ENCODE measurements around the gene TMEM60.

TMEM60 gene

GRCh38 chr7:77806425-77806824 lies 8.2 kb upstream of the TMEM60 start:
- no peaks in the 10 kb centered on the region for H3K4me1 ChIP-seq (ENCODE audit: control insufficient read depth, insufficient read depth, low read depth, low read length)
- H2BK120ac ChIP-seq (ENCODE audit: low read depth, low read length), result no peak overlapping the region
- H3K23ac ChIP-seq (ENCODE audit: low read length in 2 of 2), result no peak overlapping the region
- H3K79me1 ChIP-seq (replicated peaks; ENCODE audit: low read length, poor library complexity, severe bottlenecking), result peaks cover 8% of the 10 kb centered on the region
- no peak overlapping the region for H3K18ac ChIP-seq (ENCODE audit: low read depth in 1 of 2, low read length in 2 of 2)
- no peaks in the 10 kb centered on the region for H3K27me3 ChIP-seq (ENCODE audit: control insufficient read depth in 1 of 2, insufficient read depth in 1 of 2, low read length in 2 of 2)
- no peak overlapping the region for H2BK12ac ChIP-seq (ENCODE audit: low read length in 2 of 2)
- H3K27ac ChIP-seq (ENCODE audit: low read length, poor library complexity, severe bottlenecking), result no peak overlapping the region
- peaks cover 27% of the 10 kb centered on the region for H3K9me3 ChIP-seq (ENCODE audit: control insufficient read depth, low read length)
- no peaks in the 10 kb centered on the region for H3K36me3 ChIP-seq (ENCODE audit: control insufficient read depth in 1 of 2, insufficient read depth in 2 of 2, low read depth in 1 of 2, low read length in 2 of 2)
- H2AFZ ChIP-seq (ENCODE audit: low read depth, low read length), result no peak overlapping the region
- H2BK5ac ChIP-seq (ENCODE audit: low read depth, low read length, poor library complexity, severe bottlenecking), result no peak overlapping the region
- H3K14ac ChIP-seq (ENCODE audit: low read length in 2 of 2), result no peak overlapping the region
- H3K4me2 ChIP-seq (ENCODE audit: low read length, poor library complexity, severe bottlenecking), result no peak overlapping the region
- H4K91ac ChIP-seq (ENCODE audit: low read length), result no peak overlapping the region
- no CpG with 5 or more reads among the region's 2 CpGs for WGBS
- H2BK15ac ChIP-seq (ENCODE audit: low read depth, poor library complexity, severe bottlenecking), result no peak overlapping the region
- H3K9ac ChIP-seq (ENCODE audit: low read length), result no peak overlapping the region
- no peak overlapping the region for H3K4me3 ChIP-seq (ENCODE audit: insufficient read depth in 1 of 2, low read depth in 1 of 2, low read length in 2 of 2)
- no peak overlapping the region for H2AK5ac ChIP-seq (ENCODE audit: low read length, severe bottlenecking)
- DNase-seq, result no peak
- H3K4ac ChIP-seq (ENCODE audit: low read depth in 1 of 2, low read length in 2 of 2), result no peak overlapping the region
- H4K8ac ChIP-seq (ENCODE audit: low read length), result no peak overlapping the region

DNA sequence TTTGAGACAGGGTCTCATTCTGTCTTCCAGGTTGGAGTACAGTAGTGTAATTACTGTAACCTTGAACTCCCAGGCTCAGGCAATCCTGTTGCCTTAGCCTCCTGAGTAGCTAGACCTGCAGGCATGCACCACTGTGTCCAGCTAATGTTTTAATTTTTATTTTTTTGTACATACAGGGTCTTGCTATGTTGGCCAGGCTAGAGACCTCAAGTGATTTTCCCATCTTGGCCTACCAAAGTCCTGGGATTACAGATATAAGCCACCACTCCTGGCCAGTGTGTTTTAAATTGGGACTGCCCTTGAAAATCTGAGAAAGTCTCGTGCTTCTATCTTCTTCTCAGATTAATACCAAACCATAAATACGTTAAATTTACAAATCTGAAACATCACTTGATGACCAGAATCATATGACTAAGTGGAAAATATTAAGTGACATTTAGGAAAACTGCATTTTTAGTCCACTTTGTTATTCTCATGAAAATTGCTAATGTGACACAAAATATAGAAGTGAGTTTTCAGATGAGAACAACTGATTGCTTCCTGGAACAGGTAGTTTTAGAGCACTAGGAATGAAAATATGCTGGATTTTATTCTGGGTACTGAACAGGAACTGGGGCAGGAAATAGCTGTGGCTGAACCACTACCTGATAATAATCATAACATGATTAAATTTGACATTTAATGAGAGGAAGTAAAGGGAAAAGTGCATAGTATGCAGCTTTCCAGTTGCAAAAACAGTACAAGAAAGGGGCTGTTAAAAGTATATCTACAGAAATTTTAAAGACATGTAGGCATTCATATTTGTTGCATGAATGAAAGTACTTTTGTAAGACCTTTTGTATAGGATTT lies 4.5 kb upstream of the TMEM60 start:
- Histone ChIP-seq H2BK15ac (ENCODE audit: low read depth, poor library complexity, severe bottlenecking) (no peak overlapping the region), H4K8ac (ENCODE audit: low read length) (no peak overlapping the region), H3K36me3 (ENCODE audit: control insufficient read depth in 1 of 2, insufficient read depth in 2 of 2, low read depth in 1 of 2, low read length in 2 of 2) (no peaks in the 10 kb centered on the region), H2AK5ac (ENCODE audit: low read length, severe bottlenecking) (no peak overlapping the region), H3K4ac (ENCODE audit: low read depth in 1 of 2, low read length in 2 of 2) (no peak overlapping the region), H3K23ac (ENCODE audit: low read length in 2 of 2) (no peak overlapping the region), H3K18ac (ENCODE audit: low read depth in 1 of 2, low read length in 2 of 2) (no peak overlapping the region), H2BK12ac (ENCODE audit: low read length in 2 of 2) (no peak overlapping the region), H2BK120ac (ENCODE audit: low read depth, low read length) (no peak overlapping the region), H3K79me1 (replicated peaks; ENCODE audit: low read length, poor library complexity, severe bottlenecking) (peaks cover 11% of the 10 kb centered on the region), H3K27me3 (ENCODE audit: control insufficient read depth in 1 of 2, insufficient read depth in 1 of 2, low read length in 2 of 2) (no peaks in the 10 kb centered on the region), H3K4me3 (ENCODE audit: insufficient read depth in 1 of 2, low read depth in 1 of 2, low read length in 2 of 2) (no peak overlapping the region), H3K4me2 (ENCODE audit: low read length, poor library complexity, severe bottlenecking) (no peak overlapping the region), H3K4me1 (ENCODE audit: control insufficient read depth, insufficient read depth, low read depth, low read length) (peaks cover 1% of the 10 kb centered on the region), H3K9ac (ENCODE audit: low read length) (no peak overlapping the region), H3K9me3 (ENCODE audit: control insufficient read depth, low read length) (peaks cover 17% of the 10 kb centered on the region), H3K27ac (ENCODE audit: low read length, poor library complexity, severe bottlenecking) (no peak overlapping the region), H2BK5ac (ENCODE audit: low read depth, low read length, poor library complexity, severe bottlenecking) (no peak overlapping the region), H3K14ac (ENCODE audit: low read length in 2 of 2) (no peak overlapping the region), H2AFZ (ENCODE audit: low read depth, low read length) (no peak overlapping the region), H4K91ac (ENCODE audit: low read length) (no peak overlapping the region)
- no peak for DNase-seq
- 100% methylated on average over 1 of the region's 2 CpGs for WGBS

DNA sequence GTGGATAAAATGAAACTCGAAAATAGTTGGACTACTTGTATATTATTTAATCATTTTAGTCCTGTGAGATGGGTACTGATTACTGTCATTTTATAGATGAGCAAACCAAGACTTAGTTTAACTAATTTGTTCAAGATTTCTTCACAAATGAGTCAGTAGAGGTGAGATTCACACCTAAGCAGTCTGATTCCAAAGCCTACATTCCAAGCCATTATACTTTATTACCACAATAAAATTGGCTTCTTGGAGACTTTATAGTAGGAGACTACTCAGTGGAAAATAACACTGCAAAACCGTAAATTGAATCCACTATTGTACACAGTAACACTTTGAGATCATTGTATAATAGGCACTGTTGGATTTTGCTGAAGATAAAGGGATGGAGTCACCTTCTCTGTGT lies 2.5 kb upstream of the TMEM60 start:
- DNase-seq, result no peak
- peaks cover 1% of the 10 kb centered on the region for H3K4me1 ChIP-seq (ENCODE audit: control insufficient read depth, insufficient read depth, low read depth, low read length)
- H3K27ac ChIP-seq (ENCODE audit: low read length, poor library complexity, severe bottlenecking), result no peak overlapping the region
- H2BK5ac ChIP-seq (ENCODE audit: low read depth, low read length, poor library complexity, severe bottlenecking), result no peak overlapping the region
- peaks cover 2% of the 10 kb centered on the region for H3K9me3 ChIP-seq (ENCODE audit: control insufficient read depth, low read length)
- no peak overlapping the region for H3K23ac ChIP-seq (ENCODE audit: low read length in 2 of 2)
- WGBS, result no CpG with 5 or more reads among the region's 2 CpGs
- no peak overlapping the region for H2AK5ac ChIP-seq (ENCODE audit: low read length, severe bottlenecking)
- no peak overlapping the region for H3K4me2 ChIP-seq (ENCODE audit: low read length, poor library complexity, severe bottlenecking)
- peaks cover 12% of the 10 kb centered on the region for H3K79me1 ChIP-seq (replicated peaks; ENCODE audit: low read length, poor library complexity, severe bottlenecking)
- no peak overlapping the region for H4K8ac ChIP-seq (ENCODE audit: low read length)
- no peak overlapping the region for H2AFZ ChIP-seq (ENCODE audit: low read depth, low read length)
- no peak overlapping the region for H3K9ac ChIP-seq (ENCODE audit: low read length)
- H2BK15ac ChIP-seq (ENCODE audit: low read depth, poor library complexity, severe bottlenecking), result no peak overlapping the region
- no peak overlapping the region for H2BK120ac ChIP-seq (ENCODE audit: low read depth, low read length)
- no peaks in the 10 kb centered on the region for H3K36me3 ChIP-seq (ENCODE audit: control insufficient read depth in 1 of 2, insufficient read depth in 2 of 2, low read depth in 1 of 2, low read length in 2 of 2)
- H3K14ac ChIP-seq (ENCODE audit: low read length in 2 of 2), result no peak overlapping the region
- no peak overlapping the region for H3K18ac ChIP-seq (ENCODE audit: low read depth in 1 of 2, low read length in 2 of 2)
- no peak overlapping the region for H2BK12ac ChIP-seq (ENCODE audit: low read length in 2 of 2)
- H3K4ac ChIP-seq (ENCODE audit: low read depth in 1 of 2, low read length in 2 of 2), result no peak overlapping the region
- no peak overlapping the region for H3K4me3 ChIP-seq (ENCODE audit: insufficient read depth in 1 of 2, low read depth in 1 of 2, low read length in 2 of 2)
- H3K27me3 ChIP-seq (ENCODE audit: control insufficient read depth in 1 of 2, insufficient read depth in 1 of 2, low read length in 2 of 2), result no peaks in the 10 kb centered on the region
- no peak overlapping the region for H4K91ac ChIP-seq (ENCODE audit: low read length)

GRCh38 chr7:77800158-77800557 lies 1.9 kb upstream of the TMEM60 start:
- Histone ChIP-seq H4K91ac (ENCODE audit: low read length) (no peak overlapping the region), H3K9me3 (ENCODE audit: control insufficient read depth, low read length) (no peaks in the 10 kb centered on the region), H2BK15ac (ENCODE audit: low read depth, poor library complexity, severe bottlenecking) (no peak overlapping the region), H3K4ac (ENCODE audit: low read depth in 1 of 2, low read length in 2 of 2) (no peak overlapping the region), H3K36me3 (ENCODE audit: control insufficient read depth in 1 of 2, insufficient read depth in 2 of 2, low read depth in 1 of 2, low read length in 2 of 2) (peaks cover 2% of the 10 kb centered on the region in 2 experiments), H3K4me1 (ENCODE audit: control insufficient read depth, insufficient read depth, low read depth, low read length) (peaks cover 1% of the 10 kb centered on the region), H3K79me1 (replicated peaks; ENCODE audit: low read length, poor library complexity, severe bottlenecking) (peaks cover 12% of the 10 kb centered on the region), H3K14ac (ENCODE audit: low read length in 2 of 2) (no peak overlapping the region), H2BK5ac (ENCODE audit: low read depth, low read length, poor library complexity, severe bottlenecking) (no peak overlapping the region), H3K27me3 (ENCODE audit: control insufficient read depth in 1 of 2, insufficient read depth in 1 of 2, low read length in 2 of 2) (no peaks in the 10 kb centered on the region), H3K18ac (ENCODE audit: low read depth in 1 of 2, low read length in 2 of 2) (no peak overlapping the region), H3K4me2 (ENCODE audit: low read length, poor library complexity, severe bottlenecking) (peak overlapping the region; percentile 48), H3K23ac (ENCODE audit: low read length in 2 of 2) (no peak overlapping the region), H3K4me3 (ENCODE audit: insufficient read depth in 1 of 2, low read depth in 1 of 2, low read length in 2 of 2) (peak overlapping the region in 1 of 2 experiments; percentile 95), H2AFZ (ENCODE audit: low read depth, low read length) (no peak overlapping the region), H2BK120ac (ENCODE audit: low read depth, low read length) (no peak overlapping the region), H3K27ac (ENCODE audit: low read length, poor library complexity, severe bottlenecking) (no peak overlapping the region), H2AK5ac (ENCODE audit: low read length, severe bottlenecking) (no peak overlapping the region), H2BK12ac (ENCODE audit: low read length in 2 of 2) (no peak overlapping the region), H4K8ac (ENCODE audit: low read length) (peak overlapping the region; percentile 20), H3K9ac (ENCODE audit: low read length) (peak overlapping the region; percentile 97)
- 41% methylated on average over 4 of the region's 4 CpGs for WGBS
- peak; percentile 23 for DNase-seq
